ENCODE measurements around the gene ZNF423.

Gene ZNF423

GRCh38 chr16:49846800-49847199, 9.1 kb downstream of the ZNF423 start:
- no peak for DNase-seq

GRCh38 chr16:49844359-49844758, 11.6 kb downstream of the ZNF423 start:
- DNase-seq: no peak

DNA sequence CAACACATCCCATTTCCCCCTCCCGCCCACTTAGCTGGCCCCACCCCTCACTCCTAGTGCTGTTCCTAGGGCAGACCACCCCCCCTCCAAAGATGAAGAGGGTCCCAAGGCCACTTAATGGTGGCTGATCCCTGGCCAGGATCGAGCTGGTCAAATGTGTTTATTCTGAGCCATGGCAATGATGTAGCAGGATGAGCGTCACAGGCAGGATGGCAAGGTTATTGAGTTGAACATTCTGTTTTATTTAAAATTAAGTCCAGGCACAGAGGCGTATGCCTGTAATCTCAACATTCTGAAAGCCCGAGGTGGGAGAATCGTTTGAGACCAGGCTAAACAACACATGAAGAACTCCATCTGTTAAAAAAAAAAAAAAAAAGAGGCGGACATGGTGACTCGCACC, 12.2 kb downstream of the ZNF423 start:
- no peak for DNase-seq

DNA sequence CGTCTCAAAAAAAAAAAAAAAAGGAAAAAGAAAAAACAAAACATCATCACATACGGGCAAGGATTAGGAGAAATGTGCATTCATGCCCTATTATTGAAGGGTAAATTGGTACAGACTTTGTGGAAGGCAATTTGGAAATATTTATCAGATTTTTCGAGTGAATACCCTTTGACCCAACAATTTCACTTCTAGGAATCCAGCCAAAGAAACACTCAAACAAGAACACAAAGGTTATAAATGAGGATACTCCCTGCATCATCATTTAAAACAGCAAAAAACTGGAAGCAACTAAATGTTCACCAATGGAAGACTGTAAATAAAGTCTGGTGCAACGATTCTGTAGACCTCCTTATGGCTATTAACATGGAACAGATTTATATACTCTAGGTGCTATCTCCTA, 12.9 kb downstream of the ZNF423 start:
- DNase-seq: no peak

- no peak for DNase-seq
Measured at GRCh38 chr16:49839017-49839825, 16.7 kb downstream of the ZNF423 start.

DNA sequence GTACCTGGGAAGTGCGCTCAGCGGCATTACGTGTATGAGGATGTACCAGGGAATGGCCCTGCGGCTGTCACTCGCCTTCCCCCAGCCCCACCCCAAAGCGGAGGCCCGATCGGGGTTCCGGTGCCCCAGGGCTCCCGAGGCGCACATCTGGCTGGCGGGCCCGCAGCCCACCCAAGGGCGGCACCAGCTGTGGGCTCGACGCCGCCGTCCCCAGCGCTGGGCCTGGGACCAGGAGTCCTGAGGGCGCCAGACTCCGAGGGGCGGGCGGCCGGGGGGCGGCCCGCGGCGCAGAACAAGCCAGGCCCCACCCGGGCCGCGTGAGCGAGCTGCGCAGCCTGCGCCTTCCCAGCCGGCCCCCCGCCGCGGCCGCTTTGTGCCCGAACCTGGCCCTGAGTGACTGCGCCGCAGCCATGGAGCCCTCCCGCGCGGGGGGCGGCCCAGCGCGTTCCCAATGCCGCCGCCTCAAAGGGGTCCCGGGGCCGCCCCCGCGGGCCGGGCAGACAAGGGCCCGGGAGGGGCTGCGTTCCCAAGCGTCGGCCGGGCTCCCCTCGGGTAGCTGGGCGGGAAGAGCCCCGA, 17.4 kb downstream of the ZNF423 start:
- DNase-seq: no peak

DNA sequence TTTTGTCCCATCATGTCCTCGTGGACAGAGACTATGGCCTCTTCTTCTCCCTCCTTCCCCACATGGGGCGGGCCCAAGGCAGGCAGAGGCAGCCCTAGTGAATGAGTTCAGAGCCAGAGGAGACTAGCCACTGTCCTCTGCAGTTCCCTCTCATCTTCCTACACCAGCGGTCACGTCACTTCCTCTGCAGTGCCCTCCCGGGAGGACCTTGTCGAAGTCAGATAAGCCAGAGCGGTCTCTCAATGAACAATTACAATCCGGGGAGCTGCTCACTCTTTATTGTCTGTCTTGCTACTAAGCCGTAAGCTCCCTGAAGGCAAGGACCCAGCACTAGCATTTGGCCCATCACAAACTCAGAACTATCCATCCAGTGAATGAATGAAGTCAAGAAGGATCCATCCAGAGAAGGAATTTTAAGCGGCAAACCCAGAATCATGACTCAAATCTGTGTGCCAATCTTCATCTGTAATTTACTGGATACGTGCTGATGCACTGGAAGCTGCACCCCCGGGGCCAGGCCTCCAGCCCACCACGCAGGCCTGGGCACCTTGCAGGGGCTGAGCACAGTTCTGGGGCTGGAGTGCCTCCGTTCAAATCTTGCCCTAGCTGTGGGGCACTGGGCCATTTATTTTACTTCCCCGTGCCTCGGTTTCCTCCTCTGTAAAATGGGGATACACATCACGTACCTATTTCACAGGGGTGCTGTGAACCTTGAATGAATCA, 18.1 kb downstream of the ZNF423 start:
- DNase-seq: no peak

- no peak for DNase-seq
Measured at GRCh38 chr16:49836668-49837067, 19.2 kb downstream of the ZNF423 start.

GRCh38 chr16:49836218-49836617, 19.7 kb downstream of the ZNF423 start:
- DNase-seq: no peak

DNA sequence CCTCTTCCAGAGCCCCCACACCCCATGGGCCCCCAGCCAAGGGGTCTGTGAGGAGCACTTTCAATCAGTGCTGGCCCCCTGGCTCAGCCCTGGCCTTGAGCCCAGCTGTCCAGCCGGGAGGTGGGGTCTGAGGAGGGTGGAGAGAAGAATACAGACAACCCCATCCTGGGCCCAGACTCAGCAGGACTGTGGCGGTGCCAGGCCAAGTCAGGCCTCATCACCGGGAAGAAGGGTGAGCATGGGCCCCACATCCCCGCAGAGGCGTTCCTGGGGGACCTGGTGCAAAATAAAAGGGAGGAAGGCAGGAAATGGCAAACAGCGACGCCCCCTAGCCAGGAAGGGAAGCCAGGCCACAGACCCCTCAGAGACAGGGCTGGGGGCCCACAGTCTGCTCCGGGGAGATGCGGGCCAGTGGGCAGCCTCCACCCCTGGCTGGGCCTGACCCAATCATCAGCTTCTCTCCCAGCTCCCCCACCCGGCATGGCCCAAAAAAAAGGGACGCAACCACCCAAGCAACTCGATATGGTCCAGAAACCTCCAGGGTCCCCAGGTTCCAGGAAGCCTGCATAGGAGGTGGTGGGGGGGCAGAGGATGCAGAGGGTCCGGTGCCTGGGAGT, 20.6 kb downstream of the ZNF423 start:
- no peak for DNase-seq

DNA sequence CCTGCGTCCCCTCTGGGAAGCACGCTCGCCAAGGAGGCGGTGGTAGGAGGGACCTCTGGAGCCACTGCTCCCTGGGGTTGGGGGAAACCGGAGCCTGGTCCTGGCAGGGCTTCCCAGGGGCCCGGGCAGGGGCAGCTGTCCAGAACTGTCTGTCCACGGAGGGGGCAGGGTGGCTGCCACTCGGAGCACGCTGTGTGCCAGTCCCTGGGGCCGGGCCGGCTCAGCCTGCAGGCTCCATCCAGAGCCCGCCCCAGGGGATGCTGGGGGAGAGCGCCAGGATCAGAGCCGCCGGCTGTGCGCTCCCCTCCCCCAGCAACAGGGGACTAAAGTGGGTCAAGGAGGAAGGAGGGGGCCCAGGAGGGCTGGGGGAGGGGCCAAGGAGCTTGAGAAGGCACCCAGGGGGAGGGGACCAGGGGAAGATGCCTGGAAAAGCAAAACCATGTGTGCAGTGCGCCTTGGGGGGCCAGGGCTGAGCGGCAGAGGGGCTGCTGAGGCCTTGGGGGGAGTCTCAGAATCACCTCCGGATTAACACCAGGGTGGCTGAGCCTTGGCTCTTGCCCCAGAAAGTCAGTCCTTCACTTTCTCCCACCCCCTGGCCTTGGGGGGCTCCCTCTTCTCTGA, 21.3 kb downstream of the ZNF423 start:
- DNase-seq: no peak

DNA sequence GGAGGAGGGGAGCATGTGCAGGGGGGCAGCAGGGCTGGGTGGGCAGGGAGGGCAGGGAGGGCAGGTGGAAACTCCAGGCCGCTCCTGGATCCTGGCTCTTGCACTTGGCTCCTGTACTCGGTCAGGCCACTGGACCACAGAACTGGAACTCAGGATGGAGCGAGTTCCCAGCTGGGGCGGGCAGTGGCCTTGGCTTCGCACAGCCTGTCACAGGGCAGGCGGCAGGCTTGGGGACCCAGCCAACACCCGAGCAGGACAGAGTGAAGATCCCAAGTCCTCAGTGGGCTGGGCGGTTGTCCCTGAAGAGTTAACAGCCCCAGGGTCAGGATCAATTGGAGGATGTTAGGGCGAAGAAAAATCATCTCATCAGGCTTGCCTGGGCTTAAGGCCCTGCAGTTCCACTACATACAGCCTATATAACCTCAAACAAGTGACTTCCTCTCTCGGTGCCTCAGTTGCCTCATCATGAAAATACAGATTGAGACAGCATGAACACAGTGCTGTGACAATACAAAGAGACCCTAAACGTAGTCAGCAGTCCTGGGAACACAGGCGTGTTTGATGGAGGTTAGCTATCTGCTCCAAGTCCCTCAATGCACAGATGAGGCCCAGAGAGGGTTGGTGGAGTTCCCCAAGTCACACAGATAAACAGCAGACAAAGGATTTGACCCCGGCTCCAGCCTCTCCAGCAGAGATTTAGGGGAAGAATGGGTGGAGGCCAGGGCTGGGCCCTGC, 21.9 kb downstream of the ZNF423 start:
- no peak for DNase-seq

DNA sequence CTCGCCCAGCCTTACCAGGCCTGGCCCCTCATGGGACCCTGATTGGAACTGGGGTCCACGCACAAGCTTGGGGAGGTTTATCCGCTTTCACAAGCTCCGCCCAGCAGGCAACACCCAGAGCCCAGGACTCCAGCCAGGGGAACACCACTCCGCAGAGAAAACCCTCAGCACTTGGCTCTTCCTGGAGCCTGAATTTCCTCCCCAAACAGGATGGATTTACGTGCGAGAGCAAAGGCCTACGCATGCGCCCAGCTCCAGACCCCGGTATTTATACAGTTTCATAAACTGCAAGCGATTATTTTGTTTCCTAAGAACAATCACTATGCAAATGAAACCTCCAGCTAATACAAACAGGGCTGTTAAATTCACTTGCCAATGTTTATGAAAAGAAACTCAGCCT, 22.8 kb downstream of the ZNF423 start:
- DNase-seq: no peak

DNA sequence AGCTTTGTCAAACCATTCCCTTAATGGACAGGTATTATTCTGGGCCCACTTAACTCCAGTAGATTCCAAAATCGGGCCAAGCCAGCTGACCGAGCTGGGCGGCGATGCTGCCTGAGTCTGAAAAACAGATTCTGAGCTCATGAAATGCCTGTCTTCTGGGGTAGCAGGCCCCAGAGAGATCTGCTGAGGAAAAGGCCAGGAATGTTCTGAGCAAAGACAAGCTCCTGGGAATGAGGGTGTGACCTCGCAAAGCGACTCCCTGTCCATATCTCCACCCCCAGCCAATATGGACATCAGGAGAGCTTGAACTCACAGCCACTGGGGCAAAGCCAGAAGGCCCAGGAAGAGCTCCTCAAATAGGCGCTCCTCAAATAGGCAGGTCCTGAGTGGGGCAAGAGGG, 23.7 kb downstream of the ZNF423 start:
- no peak for DNase-seq

GRCh38 chr16:49830873-49831272, 25.0 kb downstream of the ZNF423 start:
- no peak for DNase-seq

GRCh38 chr16:49828533-49829267, 27.2 kb downstream of the ZNF423 start:
- no peak for DNase-seq

GRCh38 chr16:49827805-49828438, 28.0 kb downstream of the ZNF423 start:
- DNase-seq: no peak

- DNase-seq: no peak
Measured at GRCh38 chr16:49826515-49826914, 29.4 kb downstream of the ZNF423 start.

DNA sequence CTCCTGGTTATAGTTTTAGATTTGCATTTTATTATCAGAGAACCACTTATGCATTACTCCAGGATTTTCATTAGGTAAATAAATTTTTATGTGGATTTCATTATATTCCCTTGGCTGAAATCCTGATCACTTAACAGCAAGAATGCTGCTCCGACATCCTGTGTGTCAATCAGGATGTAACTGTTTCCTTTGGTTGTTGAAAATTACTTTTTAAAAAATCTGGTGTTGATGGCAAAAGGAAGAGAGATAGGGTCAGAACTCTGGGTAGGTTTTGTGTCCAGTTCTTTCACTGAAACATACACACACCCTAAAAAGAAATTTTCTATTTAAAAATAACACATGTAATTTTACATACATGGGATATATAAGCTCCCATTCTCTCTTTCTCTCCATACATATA, 30.9 kb downstream of the ZNF423 start:
- DNase-seq: no peak

DNA sequence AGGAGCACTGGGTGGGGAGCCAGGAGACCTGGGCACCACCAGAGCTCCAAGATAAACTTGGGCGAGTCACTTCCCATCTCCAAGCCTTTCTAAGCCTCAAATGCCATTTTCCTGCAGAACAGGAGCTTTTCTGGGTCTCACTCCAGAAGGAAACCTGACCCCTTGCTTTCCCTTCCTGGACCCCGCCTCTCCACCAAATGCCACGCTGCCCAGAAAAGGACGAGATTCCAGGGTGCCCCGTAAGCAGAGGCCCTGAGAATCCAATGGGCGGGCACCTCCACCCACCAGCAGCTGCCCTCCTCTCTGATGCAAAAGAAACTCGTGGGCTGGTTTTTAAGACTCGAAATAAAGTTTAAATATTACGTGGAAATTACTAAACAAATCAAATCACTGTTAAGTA, 31.3 kb downstream of the ZNF423 start:
- no peak for DNase-seq

DNA sequence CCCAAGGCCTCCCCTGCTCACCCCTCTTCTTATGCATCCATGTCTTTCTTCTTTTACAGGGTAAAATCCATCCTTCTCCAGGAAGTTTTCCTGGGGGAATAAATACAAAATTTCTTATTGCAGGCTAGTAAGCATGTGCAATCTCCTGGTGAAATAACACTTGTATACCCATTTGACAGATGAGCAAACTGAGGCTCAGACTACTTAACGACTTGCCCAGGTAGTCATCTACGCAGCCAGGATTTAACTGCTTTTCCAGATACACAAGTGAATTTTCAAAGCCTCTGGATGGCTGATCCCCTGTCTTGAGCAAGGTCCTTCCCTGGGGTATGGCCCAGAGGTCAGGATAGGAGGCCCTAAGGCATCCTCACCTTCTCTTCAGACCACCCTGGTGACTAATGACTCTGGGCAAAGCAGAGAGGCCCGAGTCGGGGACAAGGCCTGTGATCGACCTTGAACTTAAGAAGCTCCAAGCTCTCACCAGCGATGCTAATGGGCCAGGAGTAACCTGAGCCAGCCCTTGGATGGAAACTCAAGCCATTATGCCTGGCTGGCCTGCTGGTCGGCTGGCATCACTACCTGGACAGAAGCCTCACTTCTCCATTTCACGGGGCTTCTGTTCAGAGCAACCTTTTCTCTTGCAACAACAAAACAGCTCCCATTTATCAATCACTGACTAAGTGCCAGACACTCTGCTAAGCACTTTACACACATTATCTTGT, 33.1 kb downstream of the ZNF423 start:
- no peak for DNase-seq

Data from CD4-positive, alpha-beta T cell treated with Interleukin-4 for 4 hours (primary cell).